Renal cortical epithelial cell (primary cell): ENCODE measurements around the gene PPP4R2. TPM values are rescaled to one million over a fixed set of nuclear protein-coding genes. Genes with fewer than 3 reads are reported as not detected.

Source experiments
- DNase-seq: peaks from one replicate; pipeline ENCODE4 v3.0.0-alpha.2; 2011; ENCODE audit warnings: low read depth
- total RNA-seq: library from RNA; depleted of rRNA; stranded (reverse); fragments of >200 nt; gene quantifications from 2 replicates; pipeline ENCODE4 v1.2.3, GENCODE V29; 2014

Gene PPP4R2
- total RNA-seq = 99.5 and 116 TPM in 2 replicates

- DNase-seq = peak; percentile 48
Measured at GRCh38 chr3:72996473-72997333, at the start of gene PPP4R2. Gene PPP4R2 (plus strand): TSS chr3:72996811. CDS start chr3:72997038, 227 bp downstream.

GRCh38 chr3:72947715-72948490 is 48.7 kb upstream of the PPP4R2 start:
- no peak for DNase-seq

- DNase-seq = no peak
Measured at GRCh38 chr3:72949016-72949415, 47.6 kb upstream of the PPP4R2 start.

GRCh38 chr3:72950372-72950771 is 46.2 kb upstream of the PPP4R2 start:
- DNase-seq = no peak

GRCh38 chr3:72950801-72951200 is 45.8 kb upstream of the PPP4R2 start:
- DNase-seq = no peak

- peak; percentile 10 for DNase-seq
Measured at GRCh38 chr3:72951259-72951722, 45.3 kb upstream of the PPP4R2 start.

GRCh38 chr3:72953325-72953956 is 43.2 kb upstream of the PPP4R2 start:
- DNase-seq = no peak

- no peak for DNase-seq
Measured at GRCh38 chr3:72957297-72957696, 39.3 kb upstream of the PPP4R2 start.

- DNase-seq = no peak
Measured at GRCh38 chr3:72959336-72959735, 37.3 kb upstream of the PPP4R2 start.

GRCh38 chr3:72960812-72961518 is 35.6 kb upstream of the PPP4R2 start:
- peak; percentile 73 for DNase-seq

GRCh38 chr3:72961752-72962151 is 34.9 kb upstream of the PPP4R2 start:
- no peak for DNase-seq

GRCh38 chr3:72962317-72962716 is 34.3 kb upstream of the PPP4R2 start:
- no peak for DNase-seq

GRCh38 chr3:72964633-72965032 is 32.0 kb upstream of the PPP4R2 start:
- peak; percentile 27 for DNase-seq

GRCh38 chr3:72968266-72968664 is 28.3 kb upstream of the PPP4R2 start:
- DNase-seq = no peak

GRCh38 chr3:72969766-72970165 is 26.8 kb upstream of the PPP4R2 start:
- DNase-seq = no peak

GRCh38 chr3:72970942-72971341 is 25.7 kb upstream of the PPP4R2 start:
- no peak for DNase-seq

- no peak for DNase-seq
Measured at GRCh38 chr3:72972706-72973030, 23.9 kb upstream of the PPP4R2 start.

GRCh38 chr3:72973031-72973723 is 23.4 kb upstream of the PPP4R2 start:
- peak; percentile 33 for DNase-seq

GRCh38 chr3:72973786-72974185 is 22.8 kb upstream of the PPP4R2 start:
- no peak for DNase-seq

GRCh38 chr3:72974956-72975355 is 21.7 kb upstream of the PPP4R2 start:
- DNase-seq = no peak

- DNase-seq = peak; percentile 81
Measured at GRCh38 chr3:72976281-72976741, 20.3 kb upstream of the PPP4R2 start.
